Measurements from ENCODE around the gene LAMA4. TPM values are rescaled to one million over a fixed set of nuclear protein-coding genes. Genes with fewer than 3 reads are reported as not detected.

Gene LAMA4
- total RNA-seq, 1 donor from 2014 or later, result 56.5 TPM

- H3K27ac ChIP-seq, result no peak overlapping the region
- TF ChIP-seq POLR2A (IDR thresholded peaks at IDR 0.05) (no peak), POLR2AphosphoS5 (IDR thresholded peaks at IDR 0.05; ENCODE audit: insufficient read depth in 1 of 2, low read depth in 1 of 2) (no peak), CTCF (IDR thresholded peaks at IDR 0.05) (no peak)
- no peaks in the 10 kb centered on the region for H3K9me3 ChIP-seq
- H3K36me3 ChIP-seq, result no peaks in the 10 kb centered on the region
- no peak for DNase-seq (ENCODE audit: extremely low spot score in 2 of 2)
- no peaks in the 10 kb centered on the region for H3K27me3 ChIP-seq
- intact Hi-C loops (cut with DNase I), result no loop called here
- no peak overlapping the region for H3K4me3 ChIP-seq
- H3K4me1 ChIP-seq, result peaks cover 31% of the 10 kb centered on the region
Observed at GRCh38 chr6:112283621-112284020, 29.3 kb upstream of the LAMA4 start.

- Histone ChIP-seq H3K27me3 (no peaks in the 10 kb centered on the region), H3K4me3 (no peak overlapping the region), H3K4me1 (peaks cover 31% of the 10 kb centered on the region), H3K27ac (peak overlapping the region; percentile 21), H3K9me3 (no peaks in the 10 kb centered on the region), H3K36me3 (no peaks in the 10 kb centered on the region)
- no peak for DNase-seq (ENCODE audit: extremely low spot score in 2 of 2)
- no peak for TF ChIP-seq POLR2AphosphoS5 (IDR thresholded peaks at IDR 0.05; ENCODE audit: insufficient read depth in 1 of 2, low read depth in 1 of 2)
- no peak for TF ChIP-seq CTCF (IDR thresholded peaks at IDR 0.05)
- TF ChIP-seq POLR2A (IDR thresholded peaks at IDR 0.05), result no peak
- intact Hi-C loops (cut with DNase I), result no loop called here
Observed at GRCh38 chr6:112281821-112282615, 27.7 kb upstream of the LAMA4 start.

DNA sequence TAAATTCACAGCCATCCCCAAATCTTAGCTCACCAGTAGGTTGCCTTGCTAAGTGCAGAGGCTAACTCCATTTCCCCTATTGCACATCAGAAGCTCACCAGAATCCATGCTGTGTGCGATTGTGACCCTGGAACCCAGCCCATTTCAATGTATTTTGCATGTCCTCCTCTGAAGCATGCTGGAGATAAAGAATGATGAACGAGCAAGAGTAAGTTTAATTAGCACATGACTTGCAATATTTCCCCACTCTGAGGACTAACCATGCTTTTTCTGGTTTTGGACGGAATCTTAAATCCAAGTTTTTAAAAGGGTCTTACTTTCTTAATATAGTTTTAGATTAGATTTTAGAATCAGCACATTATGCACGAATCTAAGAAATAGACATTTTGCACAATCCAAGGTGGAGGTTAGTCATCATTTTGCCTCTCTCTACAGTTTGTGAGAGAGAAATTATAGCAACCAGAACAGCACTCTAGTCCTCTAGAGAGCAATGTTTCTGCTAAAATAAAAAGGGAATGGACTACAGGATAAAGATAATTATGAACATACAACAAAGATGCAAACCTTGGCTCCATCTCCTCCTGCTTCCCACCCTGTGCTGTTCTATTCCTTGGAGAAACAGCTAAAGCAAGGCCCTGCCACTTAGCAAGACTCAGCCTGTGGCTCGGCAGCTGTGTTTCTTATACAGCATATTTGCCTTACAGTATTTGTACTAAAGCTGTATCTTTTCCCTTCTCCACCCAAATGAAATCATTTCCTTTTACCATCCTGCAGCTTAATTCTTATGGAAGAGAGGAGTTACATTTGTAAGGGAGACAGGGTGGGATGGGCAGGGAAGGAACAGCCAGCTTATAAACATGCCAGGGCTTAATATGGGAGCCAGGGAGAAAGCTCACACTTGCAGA is 24.9 kb upstream of the LAMA4 start:
- H3K27ac ChIP-seq, result no peak overlapping the region
- no peak for TF ChIP-seq POLR2A (IDR thresholded peaks at IDR 0.05)
- no peak for TF ChIP-seq CTCF (IDR thresholded peaks at IDR 0.05)
- TF ChIP-seq POLR2AphosphoS5 (IDR thresholded peaks at IDR 0.05; ENCODE audit: insufficient read depth in 1 of 2, low read depth in 1 of 2), result no peak
- no peaks in the 10 kb centered on the region for H3K9me3 ChIP-seq

DNA sequence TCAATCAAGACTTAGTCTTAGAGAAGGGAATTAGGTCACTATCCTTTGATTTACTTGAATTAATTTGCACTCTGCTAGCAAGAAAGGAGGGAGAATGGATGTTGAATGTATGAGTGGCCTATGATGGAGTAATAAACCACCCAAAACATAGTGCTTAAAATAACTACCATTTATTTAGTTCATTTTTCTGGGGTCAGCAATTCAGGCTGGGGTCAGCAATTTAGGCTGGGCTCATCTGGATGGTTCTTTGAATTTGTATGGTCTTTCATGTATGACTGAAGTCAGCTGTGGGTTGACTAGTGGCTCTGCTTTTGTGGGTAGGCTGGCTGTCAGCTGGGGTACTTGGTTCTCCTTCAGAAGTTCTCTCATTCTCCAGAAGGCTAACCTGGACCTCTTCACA is 21.0 kb upstream of the LAMA4 start:
- intact Hi-C loops (cut with DNase I), result no loop called here
- Histone ChIP-seq H3K36me3 (no peaks in the 10 kb centered on the region), H3K4me3 (no peak overlapping the region), H3K27ac (no peak overlapping the region), H3K27me3 (no peaks in the 10 kb centered on the region), H3K9me3 (no peaks in the 10 kb centered on the region), H3K4me1 (peaks cover 17% of the 10 kb centered on the region)
- no peak for TF ChIP-seq POLR2AphosphoS5 (IDR thresholded peaks at IDR 0.05; ENCODE audit: insufficient read depth in 1 of 2, low read depth in 1 of 2)
- TF ChIP-seq CTCF (IDR thresholded peaks at IDR 0.05), result no peak
- TF ChIP-seq POLR2A (IDR thresholded peaks at IDR 0.05), result no peak
- no peak for DNase-seq (ENCODE audit: extremely low spot score in 2 of 2)

More for the DNA sequence above, 24.9 kb upstream of the LAMA4 start:
- H3K27me3 ChIP-seq, result no peaks in the 10 kb centered on the region
- no peak for DNase-seq (ENCODE audit: extremely low spot score in 2 of 2)
- intact Hi-C loops (cut with DNase I), result no loop called here
- no peak overlapping the region for H3K4me3 ChIP-seq
- no peaks in the 10 kb centered on the region for H3K36me3 ChIP-seq
- peaks cover 31% of the 10 kb centered on the region for H3K4me1 ChIP-seq

All from vagina (tissue), 2 donors.